K562 (cell line): ENCODE measurements around the gene CELF4.

Experiments
- EP300 ChIP-seq: IDR thresholded peaks from 2 replicates; pipeline ENCODE4 v1.6.1; 2012; ENCODE audit warnings: low read length, improper control_type of control experiment
- KLF6 ChIP-seq: fragments of 250-450 bp; sonication (Bioruptor Pico); IDR thresholded peaks from 2 replicates; pipeline ENCODE4 v1.4.0; 2020; ENCODE audit warnings: mild to moderate bottlenecking, moderate library complexity, borderline replicate concordance
- POLR2A ChIP-seq: fragments of 450-650 bp; conservative IDR thresholded peaks from 2 replicates; pipeline ENCODE4 v1.6.1; 2016
- SMARCC2 ChIP-seq: fragments of 450-650 bp; IDR thresholded peaks from 2 replicates; pipeline ENCODE4 v1.6.1; 2017; ENCODE audit warnings: antibody characterized with exemption, moderate library complexity, mild to moderate bottlenecking, low read depth
- SMC3 ChIP-seq: conservative IDR thresholded peaks from 2 replicates; pipeline ENCODE4 v1.6.1; 2011; ENCODE audit warnings: low read depth, low read length, improper control_type of control experiment; ENCODE audit not compliant: insufficient read depth
- SP1 ChIP-seq: sonication (generic); formaldehyde crosslinking; IDR thresholded peaks from 2 replicates; pipeline ENCODE4 v1.8.1; 2022; ENCODE audit warnings: mild to moderate bottlenecking, missing genetic modification reagents
- ZEB2 ChIP-seq: fragments of 450-650 bp; IDR thresholded peaks from 2 replicates; pipeline ENCODE4 v1.6.1; 2016
- ZFX ChIP-seq: sonication (generic); formaldehyde crosslinking; IDR thresholded peaks from 2 replicates; pipeline ENCODE4 v1.8.0; 2022; ENCODE audit warnings: mild to moderate bottlenecking, missing genetic modification reagents, moderate library complexity
- ZNF274 ChIP-seq: IDR thresholded peaks from 2 replicates; pipeline ENCODE4 v1.6.1; 2011; ENCODE audit warnings: low read depth, mild to moderate bottlenecking, low read length, moderate library complexity, borderline replicate concordance
- TF ChIP-seq, protein P1 (sequence below), 3 experiments: IDR thresholded peaks in 2 of 3; conservative IDR thresholded peaks in 1 of 3; 2 replicates each; pipeline ENCODE4 v1.5.1; 2011 to 2012; ENCODE audit warnings: low read length in 3 of 3, mild to moderate bottlenecking in 3 of 3, control low read depth in 2 of 3, improper control_type of control experiment in 1 of 3, inconsistent platforms in 1 of 3, low read depth in 1 of 3, mixed read lengths in 1 of 3, moderate library complexity in 1 of 3; ENCODE audit not compliant: insufficient read depth in 2 of 3
- TF ChIP-seq, protein P2 (sequence below), 2 experiments: fragments of 450-650 bp in 1 of 2; IDR thresholded peaks; 2 replicates each; pipeline ENCODE4 v1.6.1; 2011 to 2017; ENCODE audit warnings: low read depth in 2 of 2, antibody characterized with exemption in 1 of 2, borderline replicate concordance in 1 of 2, low read length in 1 of 2, mild to moderate bottlenecking in 1 of 2, mixed read lengths in 1 of 2; ENCODE audit not compliant: control insufficient read depth in 1 of 2

DNA sequence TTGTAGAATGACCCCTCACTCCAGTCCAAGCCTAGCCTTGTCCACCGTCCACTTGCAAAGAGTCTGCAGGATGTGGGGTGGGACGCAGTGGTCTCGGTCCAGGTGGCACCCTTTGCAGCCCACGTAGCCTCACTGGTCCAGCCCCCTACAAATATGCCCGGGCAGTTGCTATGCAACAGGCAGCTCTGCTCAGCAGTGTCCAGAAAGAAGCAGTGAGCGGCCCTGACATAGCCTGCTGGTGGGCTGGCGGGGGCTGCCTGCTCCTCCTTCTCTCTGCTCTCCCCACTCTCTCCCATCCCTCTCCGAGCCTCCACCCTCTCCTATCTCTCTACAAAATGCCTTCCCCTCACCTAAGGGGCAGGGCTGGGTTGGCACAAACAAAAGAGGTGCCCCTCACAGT, 233.4 kb downstream of the CELF4 start:
- TF ChIP-seq, protein P1, sequence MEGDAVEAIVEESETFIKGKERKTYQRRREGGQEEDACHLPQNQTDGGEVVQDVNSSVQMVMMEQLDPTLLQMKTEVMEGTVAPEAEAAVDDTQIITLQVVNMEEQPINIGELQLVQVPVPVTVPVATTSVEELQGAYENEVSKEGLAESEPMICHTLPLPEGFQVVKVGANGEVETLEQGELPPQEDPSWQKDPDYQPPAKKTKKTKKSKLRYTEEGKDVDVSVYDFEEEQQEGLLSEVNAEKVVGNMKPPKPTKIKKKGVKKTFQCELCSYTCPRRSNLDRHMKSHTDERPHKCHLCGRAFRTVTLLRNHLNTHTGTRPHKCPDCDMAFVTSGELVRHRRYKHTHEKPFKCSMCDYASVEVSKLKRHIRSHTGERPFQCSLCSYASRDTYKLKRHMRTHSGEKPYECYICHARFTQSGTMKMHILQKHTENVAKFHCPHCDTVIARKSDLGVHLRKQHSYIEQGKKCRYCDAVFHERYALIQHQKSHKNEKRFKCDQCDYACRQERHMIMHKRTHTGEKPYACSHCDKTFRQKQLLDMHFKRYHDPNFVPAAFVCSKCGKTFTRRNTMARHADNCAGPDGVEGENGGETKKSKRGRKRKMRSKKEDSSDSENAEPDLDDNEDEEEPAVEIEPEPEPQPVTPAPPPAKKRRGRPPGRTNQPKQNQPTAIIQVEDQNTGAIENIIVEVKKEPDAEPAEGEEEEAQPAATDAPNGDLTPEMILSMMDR (IDR thresholded peaks at IDR 0.05 in 2 of 3, conservative IDR thresholded peaks at IDR 0.05 in 1 of 3; ENCODE audit: insufficient read depth in 2 of 3, low read depth in 1 of 3, low read length in 3 of 3): no peak
- no peak for TF ChIP-seq SMARCC2
- TF ChIP-seq, protein P2, sequence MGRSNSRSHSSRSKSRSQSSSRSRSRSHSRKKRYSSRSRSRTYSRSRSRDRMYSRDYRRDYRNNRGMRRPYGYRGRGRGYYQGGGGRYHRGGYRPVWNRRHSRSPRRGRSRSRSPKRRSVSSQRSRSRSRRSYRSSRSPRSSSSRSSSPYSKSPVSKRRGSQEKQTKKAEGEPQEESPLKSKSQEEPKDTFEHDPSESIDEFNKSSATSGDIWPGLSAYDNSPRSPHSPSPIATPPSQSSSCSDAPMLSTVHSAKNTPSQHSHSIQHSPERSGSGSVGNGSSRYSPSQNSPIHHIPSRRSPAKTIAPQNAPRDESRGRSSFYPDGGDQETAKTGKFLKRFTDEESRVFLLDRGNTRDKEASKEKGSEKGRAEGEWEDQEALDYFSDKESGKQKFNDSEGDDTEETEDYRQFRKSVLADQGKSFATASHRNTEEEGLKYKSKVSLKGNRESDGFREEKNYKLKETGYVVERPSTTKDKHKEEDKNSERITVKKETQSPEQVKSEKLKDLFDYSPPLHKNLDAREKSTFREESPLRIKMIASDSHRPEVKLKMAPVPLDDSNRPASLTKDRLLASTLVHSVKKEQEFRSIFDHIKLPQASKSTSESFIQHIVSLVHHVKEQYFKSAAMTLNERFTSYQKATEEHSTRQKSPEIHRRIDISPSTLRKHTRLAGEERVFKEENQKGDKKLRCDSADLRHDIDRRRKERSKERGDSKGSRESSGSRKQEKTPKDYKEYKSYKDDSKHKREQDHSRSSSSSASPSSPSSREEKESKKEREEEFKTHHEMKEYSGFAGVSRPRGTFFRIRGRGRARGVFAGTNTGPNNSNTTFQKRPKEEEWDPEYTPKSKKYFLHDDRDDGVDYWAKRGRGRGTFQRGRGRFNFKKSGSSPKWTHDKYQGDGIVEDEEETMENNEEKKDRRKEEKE (IDR thresholded peaks at IDR 0.05; ENCODE audit: borderline replicate concordance in 1 of 2, control insufficient read depth in 1 of 2, low read depth in 2 of 2, low read length in 1 of 2): no peak
- TF ChIP-seq KLF6: no peak
- TF ChIP-seq ZFX: no peak
- TF ChIP-seq SP1 (CRISPR knock-in tag): no peak
- no peak for TF ChIP-seq EP300
- no peak for TF ChIP-seq SMC3
- no peak for TF ChIP-seq ZEB2
- TF ChIP-seq POLR2A: no peak
- TF ChIP-seq ZNF274: no peak
